CD14-positive monocyte (primary cell): ENCODE data around the gene RNF126. TPM values are rescaled to one million over a fixed set of nuclear protein-coding genes. Genes with fewer than 3 reads are reported as not detected.

ENCODE experiments used
- DNase-seq, 3 donors: peaks; one replicate each; pipeline ENCODE4 v3.0.0-alpha.2; 2011 to 2022
- H2AFZ ChIP-seq: 2 replicates; pipeline ENCODE4 v1.6.0; 2012; ENCODE audit warnings: mild to moderate bottlenecking, low read depth, low read length, inconsistent platforms; ENCODE audit not compliant: insufficient read depth, poor library complexity, severe bottlenecking
- H3K27ac ChIP-seq, 2 donors: 1 replicate in 1 of 2; 2 replicates in 1 of 2; pipeline ENCODE4 v1.5.1; 2012 to 2013; ENCODE audit warnings: low read length in 2 of 2, control low read depth in 1 of 2, inconsistent platforms in 1 of 2, low read depth in 1 of 2, mild to moderate bottlenecking in 1 of 2
- H3K27me3 ChIP-seq, 2 donors: one replicate each; pipeline versions ENCODE4 v1.6.0 to v1.6.1; 2011 to 2013; ENCODE audit warnings: low read length in 2 of 2; ENCODE audit not compliant: control insufficient read depth in 2 of 2, insufficient read depth in 2 of 2
- H3K36me3 ChIP-seq, 2 donors: replicated peaks in 1 of 2; 1 replicate in 1 of 2; 2 replicates in 1 of 2; pipeline versions ENCODE4 v1.5.1 to v1.6.1; 2012 to 2013; ENCODE audit warnings: low read length in 2 of 2, control low read depth in 1 of 2, inconsistent platforms in 1 of 2, mild to moderate bottlenecking in 1 of 2; ENCODE audit not compliant: insufficient read depth in 2 of 2, control insufficient read depth in 1 of 2
- H3K4me1 ChIP-seq, 2 donors: 1 replicate in 1 of 2; 2 replicates in 1 of 2; pipeline versions ENCODE4 v1.5.1 to v1.6.1; 2012 to 2013; ENCODE audit warnings: low read length in 2 of 2, control low read depth in 1 of 2, inconsistent platforms in 1 of 2, mild to moderate bottlenecking in 1 of 2, moderate library complexity in 1 of 2; ENCODE audit not compliant: insufficient read depth in 2 of 2, control insufficient read depth in 1 of 2
- H3K4me2 ChIP-seq: replicated peaks from 2 replicates; pipeline ENCODE3; 2012; ENCODE audit warnings: low read length, moderate library complexity, mild to moderate bottlenecking; ENCODE audit not compliant: poor library complexity, severe bottlenecking; ENCODE audit errors: extremely low read depth
- H3K4me3 ChIP-seq, 3 experiments: fragments of 200-600 bp in 1 of 3; sonication (generic) in 1 of 3; replicated peaks in 1 of 3; 1 replicate in 2 of 3; 2 replicates in 1 of 3; pipeline ENCODE4 v1.5.1; 2011 to 2013; ENCODE audit warnings: low read length in 3 of 3, mild to moderate bottlenecking in 3 of 3, control low read depth in 2 of 3, low read depth in 2 of 3, inconsistent platforms in 1 of 3, moderate library complexity in 1 of 3
- H3K79me2 ChIP-seq: 2 replicates; pipeline ENCODE4 v1.6.0; 2012; ENCODE audit warnings: mild to moderate bottlenecking, control low read depth, inconsistent platforms, low read length, moderate library complexity; ENCODE audit not compliant: insufficient read depth
- H3K9ac ChIP-seq: 2 replicates; pipeline ENCODE4 v1.6.0; 2017; ENCODE audit warnings: low read length, mild to moderate bottlenecking; ENCODE audit not compliant: insufficient read depth, poor library complexity, severe bottlenecking
- H3K9me3 ChIP-seq, 2 donors: replicated peaks in 1 of 2; 1 replicate in 1 of 2; 2 replicates in 1 of 2; pipeline versions ENCODE4 v1.5.1 to v1.6.1; 2012 to 2013; ENCODE audit warnings: low read length in 2 of 2, control low read depth in 1 of 2; ENCODE audit not compliant: control insufficient read depth in 1 of 2, insufficient read depth in 1 of 2
- H4K20me1 ChIP-seq: 2 replicates; pipeline ENCODE4 v1.6.0; 2012; ENCODE audit warnings: mild to moderate bottlenecking, low read length, control low read depth, moderate library complexity; ENCODE audit not compliant: insufficient read depth
- H3K27ac Mint-ChIP-seq, 7 donors: one replicate each; pipeline ENCODE4 v1.8.0; 2020; ENCODE audit warnings: mild to moderate bottlenecking in 7 of 7, mixed read lengths in 7 of 7, moderate library complexity in 6 of 7, inconsistent platforms in 2 of 7
- H3K27me3 Mint-ChIP-seq, 3 donors: one replicate each; pipeline ENCODE4 v1.8.0; 2021 to 2022; ENCODE audit warnings: low read depth in 3 of 3, mild to moderate bottlenecking in 3 of 3, mixed read lengths in 3 of 3, moderate library complexity in 3 of 3, inconsistent platforms in 1 of 3
- H3K36me3 Mint-ChIP-seq, 2 donors: one replicate each; pipeline ENCODE4 v1.8.0; 2020; ENCODE audit warnings: mixed read lengths in 2 of 2, inconsistent platforms in 1 of 2, mild to moderate bottlenecking in 1 of 2
- H3K4me1 Mint-ChIP-seq: one replicate; pipeline ENCODE4 v1.8.0; 2020; ENCODE audit warnings: mild to moderate bottlenecking, mixed read lengths
- H3K4me3 Mint-ChIP-seq, 2 donors: one replicate each; pipeline ENCODE4 v1.8.0; 2020; ENCODE audit warnings: mild to moderate bottlenecking in 2 of 2, mixed read lengths in 2 of 2, moderate library complexity in 1 of 2
- H3K9me3 Mint-ChIP-seq, 7 donors: one replicate each; pipeline ENCODE4 v1.8.0; 2020 to 2022; ENCODE audit warnings: mixed read lengths in 7 of 7, mild to moderate bottlenecking in 6 of 7, moderate library complexity in 6 of 7, inconsistent platforms in 2 of 7
- CTCF ChIP-seq: fragments of 200-600 bp; IDR thresholded peaks from one replicate; pipeline ENCODE4 v1.8.0; 2022; ENCODE audit warnings: antibody characterized with exemption, mild to moderate bottlenecking
- WGBS: methylation state at CpG from one replicate; pipeline ENCODE4 v1.1.5; 2013; ENCODE audit warnings: missing lambda C conversion rate; ENCODE audit not compliant: insufficient coverage; 5-methylcytosine and 5-hydroxymethylcytosine counted together
- intact Hi-C, 2 donors: fragments of 100-400 bp; cut with micrococcal nuclease; formaldehyde crosslinking; loops; one replicate each; pipeline versions ENCODE4 v1.15.0 to v1.15.1; 2023
- polyA plus RNA-seq, 3 donors: library from polyadenylated mRNA; depleted of rRNA in 1 of 3; unstranded in 2 of 3; stranded (reverse) in 1 of 3; fragments of 300-500 nt in 2 of 3; fragments of >200 nt in 1 of 3; fragmentation: Illumina TruSeq in 2 of 3; gene quantifications; 1 replicate in 2 of 3; 2 replicates in 1 of 3; pipeline ENCODE4 v1.2.3, GENCODE V29; 2012 to 2021

Gene RNF126
- polyA plus RNA-seq, 3 donors: 29.1 to 51.6 (median 31.6) TPM

- peaks cover 80% of the 10 kb centered on the region for H4K20me1 ChIP-seq
- no peak overlapping the region for H3K9ac ChIP-seq
Measured at GRCh38 chr19:658916-659839, 3.8 kb downstream of the RNF126 start.

More at GRCh38 chr19:658916-659839, 3.8 kb downstream of the RNF126 start:
- Mint-ChIP-seq H3K27ac (peak overlapping the region; percentile 40 to 92 (median 70)), H3K36me3 (peaks cover 12 to 40% of the 10 kb centered on the region in 2 donors), H3K4me1 (peaks cover 37% of the 10 kb centered on the region), H3K9me3 (no peaks in the 10 kb centered on the region), H3K27me3 (no peaks in the 10 kb centered on the region), H3K4me3 (no peak overlapping the region)
- no peak for DNase-seq
- Histone ChIP-seq H3K27me3 (no peaks in the 10 kb centered on the region), H3K4me3 (no peak overlapping the region), H2AFZ (no peak overlapping the region), H3K36me3 (peaks cover 23 to 37% of the 10 kb centered on the region in 2 donors), H3K27ac (peak overlapping the region in 1 of 2 donors; percentile 79), H3K4me1 (peaks cover 33 to 45% of the 10 kb centered on the region in 2 donors), H3K79me2 (peaks cover 87% of the 10 kb centered on the region), H3K4me2 (no peak overlapping the region), H3K9me3 (no peaks in the 10 kb centered on the region)
- TF ChIP-seq CTCF: no peak
- WGBS: 84% methylated on average over 44 of the region's 50 CpGs
- intact Hi-C loops: no loop called here
